OCI-LY7 (cell line): Measurements from ENCODE around the gene BDH1. TPM values are rescaled to one million over a fixed set of nuclear protein-coding genes. Genes with fewer than 3 reads are reported as not detected.
"Not testable (repeated sequence)": the region's sequence is repeated elsewhere in the genome, so short reads cannot be mapped to it uniquely, and the experiment has no call there.

Experiments
- BruUV-seq: library from RNA; stranded (reverse); fragments of 400-500 nt; replicated peaks from 2 replicates; lab custom pipeline; 2021; lab: Mats Ljungman, UMichigan
- CTCF ChIA-PET: fragments of 300-600 bp; sonication (Branson Sonifier 250); formaldehyde crosslinking; loops from one replicate; lab custom pipeline; 2022; ENCODE audit warnings: antibody characterized with exemption; ENCODE audit not compliant: unreplicated experiment; lab: Charles Lee
- POLR2A ChIA-PET: fragments of 300-600 bp; sonication (Branson Sonifier 250); formaldehyde crosslinking; loops from one replicate; lab custom pipeline; 2022; ENCODE audit warnings: antibody characterized with exemption; lab: Charles Lee
- DNase-seq: peaks from one replicate; pipeline ENCODE4 v3.0.0-alpha.2; 2015; ENCODE audit warnings: low spot score
- H2AFZ ChIP-seq: fragments of 200-600 bp; sonication (generic), shearing (Covaris generic); 2 replicates; pipeline ENCODE4 v1.6.1; 2014; ENCODE audit warnings: mild to moderate bottlenecking, antibody characterized with exemption, low read length, moderate library complexity
- H3K27ac ChIP-seq: fragments of 200-600 bp; sonication (generic); 2 replicates; pipeline ENCODE4 v1.5.1; 2014; ENCODE audit warnings: mixed run types, low read depth, mild to moderate bottlenecking, moderate library complexity, low read length, inconsistent platforms; ENCODE audit not compliant: poor library complexity, severe bottlenecking
- H3K36me3 ChIP-seq: fragments of 200-600 bp; sonication (generic); 2 replicates; pipeline ENCODE4 v1.6.1; 2014; ENCODE audit warnings: mild to moderate bottlenecking, antibody characterized with exemption, low read length, moderate library complexity, mixed read lengths; ENCODE audit not compliant: insufficient read depth
- H3K4me1 ChIP-seq: fragments of 200-600 bp; sonication (generic); 2 replicates; pipeline ENCODE4 v1.5.1; 2014; ENCODE audit warnings: mild to moderate bottlenecking, low read length; ENCODE audit not compliant: insufficient read depth, poor library complexity, severe bottlenecking
- H3K4me2 ChIP-seq: fragments of 200-600 bp; sonication (generic); 2 replicates; pipeline ENCODE4 v1.6.1; 2014; ENCODE audit warnings: mild to moderate bottlenecking, low read length
- H3K4me3 ChIP-seq: fragments of 200-600 bp; sonication (generic); 2 replicates; pipeline ENCODE4 v1.5.1; 2014; ENCODE audit warnings: mild to moderate bottlenecking, low read depth, low read length; ENCODE audit not compliant: poor library complexity, severe bottlenecking
- H3K79me2 ChIP-seq: fragments of 200-600 bp; sonication (generic); 2 replicates; pipeline ENCODE4 v1.6.1; 2016; ENCODE audit warnings: low read depth, mild to moderate bottlenecking, low read length, moderate library complexity, mixed read lengths; ENCODE audit not compliant: insufficient read depth
- H3K9me2 ChIP-seq: fragments of 200-600 bp; sonication (generic); 2 replicates; pipeline ENCODE4 v1.6.1; 2016; ENCODE audit warnings: mild to moderate bottlenecking, low read length, mixed read lengths; ENCODE audit not compliant: insufficient read depth
- H3K9me3 ChIP-seq: fragments of 200-600 bp; sonication (generic); 2 replicates; pipeline ENCODE4 v1.6.1; 2014; ENCODE audit warnings: mild to moderate bottlenecking, mixed run types, low read length, mixed read lengths
- H4K20me1 ChIP-seq: fragments of 200-600 bp; sonication (generic); 2 replicates; pipeline ENCODE4 v1.6.1; 2014; ENCODE audit warnings: mild to moderate bottlenecking, antibody characterized with exemption, low read length, moderate library complexity, mixed read lengths; ENCODE audit not compliant: insufficient read depth
- EZH2phosphoT487 ChIP-seq: fragments of 200-600 bp; sonication (generic); IDR thresholded peaks from 2 replicates; pipeline ENCODE4 v1.6.1; 2018; ENCODE audit warnings: low read depth, borderline replicate concordance, mild to moderate bottlenecking, mixed run types, antibody characterized with exemption, low read length, moderate library complexity, mixed read lengths
- intact Hi-C: fragments of 100-400 bp; cut with micrococcal nuclease; formaldehyde crosslinking; loops from one replicate; pipeline ENCODE4 v1.10.0; 2022; ENCODE audit not compliant: unreplicated experiment
- total RNA-seq, 2 experiments: library from RNA; depleted of rRNA in 1 of 2; stranded (reverse); fragments of >200 nt in 1 of 2; shearing (Covaris generic) in 1 of 2; gene quantifications; 2 replicates each; pipeline ENCODE4 v1.2.3, GENCODE V29; 2014 to 2022
- TF ChIP-seq, protein P1 (sequence below): fragments of 200-600 bp; sonication (generic); conservative IDR thresholded peaks from 2 replicates; pipeline ENCODE4 v1.5.1; 2014; ENCODE audit warnings: mild to moderate bottlenecking, antibody characterized with exemption, low read length, moderate library complexity, mixed read lengths

The BDH1 gene
- total RNA-seq, 2 experiments from 2014 or later: 14.1 to 14.5 TPM

- H3K9me3 ChIP-seq: no peaks in the 10 kb centered on the region
- intact Hi-C loops: no loop called here
- no peaks in the 10 kb centered on the region for H4K20me1 ChIP-seq
- ChIA-PET POLR2A (interaction anchor here (0.6 kb wide), 1 partner anchor 235 kb away, joined by 3 read pairs; no protein-coding TSS in a partner anchor), CTCF (no interaction called here)
- no peaks in the 10 kb centered on the region for H3K4me1 ChIP-seq
- H3K4me3 ChIP-seq: no peak overlapping the region
- no peak overlapping the region for H2AFZ ChIP-seq
- H3K36me3 ChIP-seq: no peaks in the 10 kb centered on the region
- DNase-seq: no peak
- no peak overlapping the region for H3K27ac ChIP-seq
- H3K9me2 ChIP-seq: no peaks in the 10 kb centered on the region
- no TSS peak for BruUV-seq
- no peaks in the 10 kb centered on the region for H3K79me2 ChIP-seq
- no peak overlapping the region for H3K4me2 ChIP-seq
- TF ChIP-seq EZH2phosphoT487: no peak
- TF ChIP-seq, protein P1, sequence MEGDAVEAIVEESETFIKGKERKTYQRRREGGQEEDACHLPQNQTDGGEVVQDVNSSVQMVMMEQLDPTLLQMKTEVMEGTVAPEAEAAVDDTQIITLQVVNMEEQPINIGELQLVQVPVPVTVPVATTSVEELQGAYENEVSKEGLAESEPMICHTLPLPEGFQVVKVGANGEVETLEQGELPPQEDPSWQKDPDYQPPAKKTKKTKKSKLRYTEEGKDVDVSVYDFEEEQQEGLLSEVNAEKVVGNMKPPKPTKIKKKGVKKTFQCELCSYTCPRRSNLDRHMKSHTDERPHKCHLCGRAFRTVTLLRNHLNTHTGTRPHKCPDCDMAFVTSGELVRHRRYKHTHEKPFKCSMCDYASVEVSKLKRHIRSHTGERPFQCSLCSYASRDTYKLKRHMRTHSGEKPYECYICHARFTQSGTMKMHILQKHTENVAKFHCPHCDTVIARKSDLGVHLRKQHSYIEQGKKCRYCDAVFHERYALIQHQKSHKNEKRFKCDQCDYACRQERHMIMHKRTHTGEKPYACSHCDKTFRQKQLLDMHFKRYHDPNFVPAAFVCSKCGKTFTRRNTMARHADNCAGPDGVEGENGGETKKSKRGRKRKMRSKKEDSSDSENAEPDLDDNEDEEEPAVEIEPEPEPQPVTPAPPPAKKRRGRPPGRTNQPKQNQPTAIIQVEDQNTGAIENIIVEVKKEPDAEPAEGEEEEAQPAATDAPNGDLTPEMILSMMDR: no peak
Observed at GRCh38 chr3:197590313-197590962, 34.7 kb upstream of the BDH1 start.

DNA sequence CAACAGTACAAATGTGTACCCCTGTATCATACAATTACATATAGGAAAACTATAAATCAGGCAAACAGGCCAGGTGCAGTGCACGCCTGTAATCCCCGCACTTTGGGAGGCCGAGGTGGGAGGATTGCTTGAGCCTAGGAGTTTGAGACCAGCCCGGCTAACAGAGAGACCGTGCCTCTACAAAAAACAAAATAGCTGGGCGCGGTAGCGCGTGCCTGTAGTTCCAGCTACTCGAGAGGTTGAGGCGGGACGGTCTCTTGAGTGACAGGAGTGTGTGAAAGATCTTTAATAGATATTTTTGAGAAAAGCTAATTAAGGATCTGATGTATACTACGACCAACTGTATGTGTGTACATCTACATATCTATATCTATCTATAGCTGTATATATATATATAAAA lies 33.8 kb upstream of the BDH1 start:
- ChIA-PET CTCF (interaction anchor here (1.0 kb wide), 1 partner anchor 10 kb away, joined by 3 read pairs; no protein-coding TSS in a partner anchor), POLR2A (interaction anchor here (0.6 to 1.1 kb wide), 2 partner anchors 10 to 236 kb away, joined by 3 to 4 read pairs; no protein-coding TSS in a partner anchor)
- TF ChIP-seq, protein P1: no peak
- no peak for TF ChIP-seq EZH2phosphoT487
- Histone ChIP-seq H3K9me3 (no peaks in the 10 kb centered on the region), H3K4me1 (no peaks in the 10 kb centered on the region), H3K4me2 (no peak overlapping the region), H2AFZ (no peak overlapping the region), H3K27ac (no peak overlapping the region), H4K20me1 (no peaks in the 10 kb centered on the region), H3K79me2 (no peaks in the 10 kb centered on the region), H3K9me2 (no peaks in the 10 kb centered on the region), H3K4me3 (no peak overlapping the region), H3K36me3 (no peaks in the 10 kb centered on the region)
- intact Hi-C loops: no loop called here
- no TSS peak for BruUV-seq
- DNase-seq: no peak

DNA sequence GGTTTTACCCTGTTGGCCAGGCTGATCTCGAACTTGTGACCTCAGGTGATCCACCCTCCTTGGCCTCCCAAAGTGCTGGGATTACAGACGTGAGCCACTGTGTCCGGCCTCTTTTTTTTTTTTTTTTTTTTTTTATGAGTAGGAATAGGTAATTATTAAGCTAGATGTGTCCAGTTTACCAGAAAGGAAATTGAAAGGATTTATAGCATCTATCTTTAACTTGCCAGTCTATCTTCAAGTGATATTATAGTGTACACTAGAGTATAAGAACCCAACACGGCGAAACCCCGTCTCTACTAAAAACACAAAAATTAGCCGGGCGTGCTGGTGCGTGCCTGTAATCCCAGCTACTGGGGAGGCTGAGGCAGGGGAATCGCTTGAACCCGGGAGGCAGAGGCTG lies 31.0 kb upstream of the BDH1 start:
- CTCF ChIA-PET, DNase-seq, H3K9me2 ChIP-seq, BruUV-seq, H4K20me1 ChIP-seq, H3K36me3 ChIP-seq, H3K4me2 ChIP-seq, H3K79me2 ChIP-seq, H3K4me3 ChIP-seq, H3K9me3 ChIP-seq, H3K27ac ChIP-seq, H2AFZ ChIP-seq, H3K4me1 ChIP-seq, intact Hi-C loops: not testable (repeated sequence)
- POLR2A ChIA-PET: interaction anchor here (0.5 to 0.7 kb wide), 4 partner anchors 86 to 271 kb away, joined by 3 to 10 read pairs (median 4); no protein-coding TSS in a partner anchor
